H1 (cell line): Measurements from ENCODE around the gene NEDD4. TPM values are rescaled to one million over a fixed set of nuclear protein-coding genes. Genes with fewer than 3 reads are reported as not detected.

Experiments
- CTCF ChIA-PET: fragments of 300-600 bp; sonication (Branson Sonifier 250); formaldehyde crosslinking; loops from one replicate; lab custom pipeline; 2021; ENCODE audit not compliant: partially characterized antibody; lab: Charles Lee
- POLR2A ChIA-PET: fragments of 300-600 bp; sonication (Branson Sonifier 250); formaldehyde crosslinking; loops from one replicate; lab custom pipeline; 2021; ENCODE audit warnings: inconsistent platforms; ENCODE audit not compliant: partially characterized antibody; lab: Charles Lee
- DNase-seq, 2 experiments: peaks; one replicate each; pipeline versions ENCODE4 v3.0.0 to v3.0.0-alpha.2; 2010 to 2022; ENCODE audit warnings: low spot score in 2 of 2, low read depth in 1 of 2, mixed read lengths in 1 of 2
- FAIRE-seq: peaks from 2 replicates; lab custom pipeline; 2011; peaks lifted over from hg19 to GRCh38; lab: Jason Lieb, UNC
- H2AFZ ChIP-seq: 2 replicates; pipeline ENCODE4 v1.8.1; 2012; ENCODE audit warnings: low read length, inconsistent platforms
- H2AK5ac ChIP-seq: 2 replicates; pipeline ENCODE4 v1.6.1; 2013; ENCODE audit warnings: low read depth, low read length
- H2BK120ac ChIP-seq: replicated peaks from 2 replicates; pipeline ENCODE3; 2013; ENCODE audit warnings: low read depth, low read length, inconsistent platforms
- H2BK12ac ChIP-seq: 2 replicates; pipeline ENCODE4 v1.6.1; 2013; ENCODE audit warnings: low read depth, low read length
- H2BK15ac ChIP-seq: 2 replicates; pipeline ENCODE4 v1.6.1; 2013; ENCODE audit warnings: low read length
- H2BK20ac ChIP-seq: 2 replicates; pipeline ENCODE4 v1.6.1; 2013; ENCODE audit warnings: low read length
- H2BK5ac ChIP-seq: 2 replicates; pipeline ENCODE4 v1.6.1; 2013; ENCODE audit warnings: low read depth, low read length
- H3K14ac ChIP-seq: 2 replicates; pipeline ENCODE4 v1.6.1; 2013; ENCODE audit warnings: inconsistent platforms; ENCODE audit not compliant: insufficient read length
- H3K18ac ChIP-seq: 2 replicates; pipeline ENCODE4 v1.6.1; 2013; ENCODE audit warnings: low read length; ENCODE audit errors: extremely low read depth
- H3K23ac ChIP-seq: 2 replicates; pipeline ENCODE4 v1.6.1; 2013; ENCODE audit warnings: inconsistent platforms; ENCODE audit not compliant: insufficient read length
- H3K23me2 ChIP-seq: 2 replicates; pipeline ENCODE4 v1.6.1; 2013; ENCODE audit warnings: low read depth, low read length
- H3K27ac ChIP-seq: 2 replicates; pipeline ENCODE4 v1.6.1; 2011; ENCODE audit warnings: low read depth, low read length, inconsistent platforms
- H3K27me3 ChIP-seq, 4 experiments: replicated peaks in 1 of 4; 1 replicate in 1 of 4; 2 replicates in 3 of 4; pipeline versions ENCODE4 v1.6.1 to v1.8.1; 2011 to 2013; ENCODE audit warnings: low read length in 3 of 4, mild to moderate bottlenecking in 3 of 4, inconsistent platforms in 2 of 4, mixed read lengths in 2 of 4, moderate library complexity in 1 of 4; ENCODE audit not compliant: control insufficient read depth in 3 of 4, insufficient read depth in 3 of 4; ENCODE audit errors: extremely low read depth in 1 of 4
- H3K36me3 ChIP-seq, 4 experiments: 2 replicates each; pipeline versions ENCODE4 v1.6.1 to v1.8.1; 2011 to 2013; ENCODE audit warnings: mild to moderate bottlenecking in 4 of 4, low read length in 3 of 4, moderate library complexity in 2 of 4, control low read depth in 1 of 4, inconsistent platforms in 1 of 4; ENCODE audit not compliant: insufficient read depth in 4 of 4, control insufficient read depth in 2 of 4
- H3K4ac ChIP-seq: replicated peaks from 2 replicates; pipeline ENCODE3; 2013; ENCODE audit warnings: low read length, low read depth, mixed read lengths, inconsistent platforms; ENCODE audit not compliant: insufficient read length
- H3K4me1 ChIP-seq, 4 experiments: replicated peaks in 1 of 4; 1 replicate in 1 of 4; 2 replicates in 3 of 4; pipeline versions ENCODE4 v1.6.1 to v1.8.1; 2011 to 2013; ENCODE audit warnings: low read length in 3 of 4, inconsistent platforms in 2 of 4, mixed read lengths in 1 of 4; ENCODE audit not compliant: insufficient read depth in 4 of 4, control insufficient read depth in 3 of 4
- H3K4me2 ChIP-seq, 2 experiments: 2 replicates each; pipeline versions ENCODE4 v1.6.1 to v1.8.1; 2011 to 2013; ENCODE audit warnings: low read depth in 2 of 2, low read length in 2 of 2, control low read depth in 1 of 2, inconsistent platforms in 1 of 2, mild to moderate bottlenecking in 1 of 2; ENCODE audit not compliant: insufficient read depth in 1 of 2
- H3K4me3 ChIP-seq, 4 experiments: fragments of 200-600, 300-600 bp in 1 of 4; sonication (generic), shearing (Covaris generic), sonication (Bioruptor Twin) in 1 of 4; 2 replicates each; pipeline versions ENCODE4 v1.5.1 to v1.8.1; 2011 to 2016; ENCODE audit warnings: low read length in 4 of 4, low read depth in 3 of 4, control low read depth in 2 of 4, inconsistent platforms in 2 of 4, mild to moderate bottlenecking in 2 of 4, mixed read lengths in 1 of 4, moderate library complexity in 1 of 4; ENCODE audit not compliant: insufficient read depth in 2 of 4; ENCODE audit errors: extremely low read depth in 1 of 4
- H3K56ac ChIP-seq: replicated peaks from 2 replicates; pipeline ENCODE3; 2013; ENCODE audit warnings: low read depth, mild to moderate bottlenecking, mixed read lengths, low read length, inconsistent platforms; ENCODE audit not compliant: insufficient read length
- H3K79me1 ChIP-seq: 2 replicates; pipeline ENCODE4 v1.6.1; 2013; ENCODE audit warnings: low read depth, low read length, control low read depth
- H3K79me2 ChIP-seq, 2 experiments: 2 replicates each; pipeline versions ENCODE4 v1.6.1 to v1.8.1; 2012 to 2013; ENCODE audit warnings: low read length in 2 of 2, mild to moderate bottlenecking in 2 of 2, inconsistent platforms in 1 of 2; ENCODE audit not compliant: insufficient read depth in 2 of 2, control insufficient read depth in 1 of 2
- H3K9ac ChIP-seq, 4 experiments: replicated peaks in 1 of 4; 1 replicate in 1 of 4; 2 replicates in 3 of 4; pipeline versions ENCODE4 v1.6.1 to v1.8.1; 2011 to 2013; ENCODE audit warnings: low read depth in 3 of 4, low read length in 3 of 4, control low read depth in 2 of 4, mild to moderate bottlenecking in 2 of 4, moderate library complexity in 2 of 4, inconsistent platforms in 1 of 4; ENCODE audit errors: extremely low read depth in 1 of 4
- H3K9me3 ChIP-seq, 2 experiments: 2 replicates each; pipeline versions ENCODE4 v1.6.1 to v1.8.1; 2012 to 2013; ENCODE audit warnings: mild to moderate bottlenecking in 2 of 2, moderate library complexity in 2 of 2, control low read depth in 1 of 2, inconsistent platforms in 1 of 2, low read depth in 1 of 2, low read length in 1 of 2, mixed read lengths in 1 of 2; ENCODE audit not compliant: insufficient read depth in 2 of 2
- H4K20me1 ChIP-seq, 2 experiments: replicated peaks in 1 of 2; 2 replicates each; pipeline versions ENCODE3 to v1.8.1; 2011 to 2013; ENCODE audit warnings: inconsistent platforms in 2 of 2, low read length in 2 of 2, mild to moderate bottlenecking in 1 of 2; ENCODE audit not compliant: insufficient read depth in 2 of 2, control insufficient read depth in 1 of 2
- H4K5ac ChIP-seq: 2 replicates; pipeline ENCODE4 v1.6.1; 2013; ENCODE audit warnings: low read length, low read depth, mixed read lengths, inconsistent platforms; ENCODE audit not compliant: insufficient read length
- H4K8ac ChIP-seq: 2 replicates; pipeline ENCODE4 v1.8.0; 2013; ENCODE audit warnings: mild to moderate bottlenecking, moderate library complexity, low read length, inconsistent platforms; ENCODE audit not compliant: insufficient read depth; ENCODE audit errors: extremely low read depth
- H4K91ac ChIP-seq: replicated peaks from 2 replicates; pipeline ENCODE3; 2013; ENCODE audit warnings: low read length, mixed read lengths, inconsistent platforms; ENCODE audit not compliant: insufficient read length
- FOSL1 ChIP-seq: IDR thresholded peaks from 2 replicates; pipeline ENCODE4 v1.6.1; 2011; ENCODE audit warnings: mild to moderate bottlenecking, low read depth, low read length, moderate library complexity; ENCODE audit not compliant: insufficient read depth
- GABPA ChIP-seq: IDR thresholded peaks from 2 replicates; pipeline ENCODE4 v1.6.1; 2011; ENCODE audit warnings: mild to moderate bottlenecking, low read length, moderate library complexity, borderline replicate concordance; ENCODE audit not compliant: insufficient read depth
- GTF2F1 ChIP-seq: IDR thresholded peaks from 2 replicates; pipeline ENCODE4 v1.6.1; 2012; ENCODE audit warnings: low read depth, low read length, improper control_type of control experiment, borderline replicate concordance
- JUN ChIP-seq: IDR thresholded peaks from 2 replicates; pipeline ENCODE4 v1.6.1; 2011; ENCODE audit warnings: low read depth, mild to moderate bottlenecking, improper control_type of control experiment, low read length
- KDM1A ChIP-seq: fragments of 200-600, 300-600 bp; sonication (generic); IDR thresholded peaks from 2 replicates; pipeline ENCODE4 v1.7.1; 2016; ENCODE audit warnings: mild to moderate bottlenecking, low read length, borderline replicate concordance
- KDM5A ChIP-seq: fragments of 200-600 bp; IDR thresholded peaks from 2 replicates; pipeline ENCODE4 v1.7.1; 2012; ENCODE audit warnings: mild to moderate bottlenecking, low read length, inconsistent platforms, mixed read lengths
- MAX ChIP-seq: IDR thresholded peaks from 2 replicates; pipeline ENCODE4 v1.6.1; 2012; ENCODE audit warnings: inconsistent platforms
- NANOG ChIP-seq: IDR thresholded peaks from 2 replicates; pipeline ENCODE4 v1.6.1; 2011; ENCODE audit warnings: low read length, low read depth, mild to moderate bottlenecking, inconsistent platforms; ENCODE audit not compliant: insufficient read depth, poor library complexity, severe bottlenecking
- POU5F1 ChIP-seq: IDR thresholded peaks from 2 replicates; pipeline ENCODE4 v1.6.1; 2011; ENCODE audit warnings: low read depth, mild to moderate bottlenecking, low read length, moderate library complexity
- SAP30 ChIP-seq: fragments of 300-600 bp; sonication (generic); IDR thresholded peaks from 2 replicates; pipeline ENCODE4 v1.7.1; 2012; ENCODE audit warnings: low read length, moderate library complexity, mild to moderate bottlenecking, inconsistent platforms; ENCODE audit not compliant: insufficient read depth, insufficient replicate concordance
- SUZ12 ChIP-seq: fragments of 200-600 bp; sonication (generic); IDR thresholded peaks from 2 replicates; pipeline ENCODE4 v1.6.1; 2012; ENCODE audit warnings: mild to moderate bottlenecking, inconsistent platforms, low read length, moderate library complexity, mixed read lengths
- TAF1 ChIP-seq: IDR thresholded peaks from 2 replicates; pipeline ENCODE4 v1.6.1; 2011; ENCODE audit warnings: mild to moderate bottlenecking, low read depth, low read length
- TAF7 ChIP-seq: optimal IDR thresholded peaks from 2 replicates; pipeline ENCODE3; 2011; ENCODE audit warnings: low read depth, mild to moderate bottlenecking, inconsistent platforms, low read length, moderate library complexity, borderline replicate concordance
- TBP ChIP-seq: IDR thresholded peaks from 2 replicates; pipeline ENCODE4 v1.6.1; 2011; ENCODE audit warnings: low read depth, low read length, improper control_type of control experiment
- TCF12 ChIP-seq: IDR thresholded peaks from 2 replicates; pipeline ENCODE4 v1.6.1; 2011; ENCODE audit warnings: low read depth, mild to moderate bottlenecking, low read length
- WGBS, 2 experiments: shearing (Covaris generic) in 1 of 2; methylation state at CpG; one replicate each; pipeline versions ENCODE4 v1.1.6 to v1.1.7; 2013 to 2015; ENCODE audit warnings: low lambda C conversion rate in 2 of 2, mixed read lengths in 2 of 2, inconsistent platforms in 1 of 2, low coverage in 1 of 2, missing lambda C conversion rate in 1 of 2; ENCODE audit not compliant: insufficient replicate concordance in 2 of 2, insufficient coverage in 1 of 2, insufficient read length in 1 of 2; ENCODE audit errors: extremely low coverage in 1 of 2, missing lambda C conversion rate in 1 of 2; 5-methylcytosine and 5-hydroxymethylcytosine counted together
- polyA plus RNA-seq, 7 experiments: library from polyadenylated mRNA; depleted of rRNA in 3 of 7; stranded (reverse) in 5 of 7; unstranded in 2 of 7; fragments of >200 nt in 5 of 7; fragments of 200-250 nt in 2 of 7; gene quantifications; 1 replicate in 5 of 7; 2 replicates in 1 of 7; 4 replicates in 1 of 7; pipeline versions ENCODE4 v1.2.1 to v1.2.3, GENCODE V29; 2011 to 2013; ENCODE audit warnings: missing spikeins in 2 of 7, mixed read lengths in 2 of 7
- total RNA-seq: library from RNA; stranded (reverse); fragmentation: NEBNext Ultra II Directional; extraction: Animal tissue kit (Norgen Biotek cat#: 25700); gene quantifications from 2 replicates; pipeline ENCODE4 v1.2.1, GENCODE V29; 2021

The NEDD4 gene
- total and polyA plus RNA-seq, 2 of the 8 experiments (the other 6 are each of a cell fraction or from before 2014, with no cell fraction given), result 0.95 to 3.9 TPM

GRCh38 chr15:56034514-56034913 is 41.1 kb upstream of the NEDD4 start:
- Histone ChIP-seq H3K4me3 (no peak overlapping the region), H3K14ac (no peak overlapping the region), H3K23me2 (no peaks in the 10 kb centered on the region; the same call in 1 of the 2 replicates), H4K91ac (no peak overlapping the region), H2AFZ (no peak overlapping the region), H3K4me1 (no peaks in the 10 kb centered on the region), H3K27me3 (no peaks in the 10 kb centered on the region), H2BK5ac (no peak overlapping the region), H3K9ac (no peak overlapping the region), H3K36me3 (no peaks in the 10 kb centered on the region), H4K20me1 (no peaks in the 10 kb centered on the region), H3K79me1 (no peaks in the 10 kb centered on the region), H3K4ac (no peak overlapping the region), H3K23ac (no peak overlapping the region), H2BK15ac (no peak overlapping the region), H3K4me2 (no peak overlapping the region), H2BK20ac (no peak overlapping the region), H3K79me2 (no peaks in the 10 kb centered on the region), H2BK12ac (no peak overlapping the region), H4K8ac (no peak overlapping the region), H3K27ac (no peak overlapping the region), H3K56ac (no peak overlapping the region), H4K5ac (no peak overlapping the region), H3K18ac (no peak overlapping the region), H2BK120ac (no peak overlapping the region), H2AK5ac (no peak overlapping the region), H3K9me3 (no peaks in the 10 kb centered on the region)
- ChIA-PET CTCF (no interaction called here), POLR2A (no interaction called here)
- 75% methylated on average over 2 of the region's 2 CpGs; no CpG with 5 or more reads in 1 of the 2 experiments for WGBS, 2 experiments
- DNase-seq, result no peak
- FAIRE-seq, result no peak
- TF ChIP-seq TCF12, result no peak
- TF ChIP-seq FOSL1, result no peak
- no peak for TF ChIP-seq SAP30
- no peak for TF ChIP-seq TAF1
- TF ChIP-seq NANOG, result no peak
- TF ChIP-seq MAX, result no peak
- no peak for TF ChIP-seq SUZ12
- no peak for TF ChIP-seq GABPA
- TF ChIP-seq KDM1A, result no peak
- no peak for TF ChIP-seq KDM5A
- TF ChIP-seq JUN, result no peak
- TF ChIP-seq GTF2F1, result no peak
- TF ChIP-seq POU5F1, result no peak
- no peak for TF ChIP-seq TBP
- TF ChIP-seq TAF7, result no peak
